Osteocyte (in vitro differentiated cells): ENCODE results near the gene IGFBPL1. TPM values are rescaled to one million over a fixed set of nuclear protein-coding genes. Genes with fewer than 3 reads are reported as not detected.
A peak's percentile ranks its signal among the peaks of the same experiment; 100 is the strongest.

ENCODE experiments used
- DNase-seq: peaks from one replicate; pipeline ENCODE4 v3.0.0; 2021; ENCODE audit warnings: mixed read lengths; ENCODE audit not compliant: unreplicated experiment; ENCODE audit errors: extremely low spot score
- H3K27ac Mint-ChIP-seq: one replicate; pipeline ENCODE4 v1.8.0; 2021; ENCODE audit warnings: mild to moderate bottlenecking, mixed read lengths; ENCODE audit not compliant: unreplicated experiment
- H3K27me3 Mint-ChIP-seq: one replicate; pipeline ENCODE4 v1.8.0; 2021; ENCODE audit warnings: mixed read lengths; ENCODE audit not compliant: unreplicated experiment
- H3K36me3 Mint-ChIP-seq: one replicate; pipeline ENCODE4 v1.8.0; 2021; ENCODE audit warnings: mixed read lengths; ENCODE audit not compliant: unreplicated experiment
- H3K4me1 Mint-ChIP-seq: one replicate; pipeline ENCODE4 v1.8.0; 2021; ENCODE audit warnings: mixed read lengths; ENCODE audit not compliant: unreplicated experiment
- H3K4me3 Mint-ChIP-seq: one replicate; pipeline ENCODE4 v1.8.0; 2021; ENCODE audit warnings: mild to moderate bottlenecking, moderate library complexity, mixed read lengths; ENCODE audit not compliant: unreplicated experiment
- H3K9me3 Mint-ChIP-seq: one replicate; pipeline ENCODE4 v1.8.0; 2021; ENCODE audit warnings: mixed read lengths; ENCODE audit not compliant: unreplicated experiment
- total RNA-seq: library from RNA; stranded (reverse); gene quantifications from 2 replicates; pipeline ENCODE4 v1.2.1, GENCODE V29; 2021
- TF ChIP-seq, protein P1 (sequence below): fragments of 200-600 bp; sonication (generic); IDR thresholded peaks from 2 replicates; pipeline ENCODE4 v1.5.0; 2021; ENCODE audit warnings: antibody characterized with exemption, mild to moderate bottlenecking, moderate library complexity

IGFBPL1 gene
- total RNA-seq, 1 donor from 2014 or later, result 2.8 TPM

GRCh38 chr9:38421498-38422211 is 2.6 kb downstream of the IGFBPL1 start:
- Mint-ChIP-seq H3K4me3 (no peak overlapping the region), H3K36me3 (no peaks in the 10 kb centered on the region), H3K9me3 (no peaks in the 10 kb centered on the region), H3K27ac (peak overlapping the region; percentile 86), H3K4me1 (peaks cover 19% of the 10 kb centered on the region), H3K27me3 (peaks cover 16% of the 10 kb centered on the region)
- TF ChIP-seq, protein P1, sequence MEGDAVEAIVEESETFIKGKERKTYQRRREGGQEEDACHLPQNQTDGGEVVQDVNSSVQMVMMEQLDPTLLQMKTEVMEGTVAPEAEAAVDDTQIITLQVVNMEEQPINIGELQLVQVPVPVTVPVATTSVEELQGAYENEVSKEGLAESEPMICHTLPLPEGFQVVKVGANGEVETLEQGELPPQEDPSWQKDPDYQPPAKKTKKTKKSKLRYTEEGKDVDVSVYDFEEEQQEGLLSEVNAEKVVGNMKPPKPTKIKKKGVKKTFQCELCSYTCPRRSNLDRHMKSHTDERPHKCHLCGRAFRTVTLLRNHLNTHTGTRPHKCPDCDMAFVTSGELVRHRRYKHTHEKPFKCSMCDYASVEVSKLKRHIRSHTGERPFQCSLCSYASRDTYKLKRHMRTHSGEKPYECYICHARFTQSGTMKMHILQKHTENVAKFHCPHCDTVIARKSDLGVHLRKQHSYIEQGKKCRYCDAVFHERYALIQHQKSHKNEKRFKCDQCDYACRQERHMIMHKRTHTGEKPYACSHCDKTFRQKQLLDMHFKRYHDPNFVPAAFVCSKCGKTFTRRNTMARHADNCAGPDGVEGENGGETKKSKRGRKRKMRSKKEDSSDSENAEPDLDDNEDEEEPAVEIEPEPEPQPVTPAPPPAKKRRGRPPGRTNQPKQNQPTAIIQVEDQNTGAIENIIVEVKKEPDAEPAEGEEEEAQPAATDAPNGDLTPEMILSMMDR, result no peak
- no peak for DNase-seq

- no peak for DNase-seq
- H3K4me1 Mint-ChIP-seq, result peaks cover 19% of the 10 kb centered on the region
- TF ChIP-seq, protein P1, result no peak
- peaks cover 6% of the 10 kb centered on the region for H3K27me3 Mint-ChIP-seq
- no peaks in the 10 kb centered on the region for H3K36me3 Mint-ChIP-seq
- no peak overlapping the region for H3K4me3 Mint-ChIP-seq
- no peaks in the 10 kb centered on the region for H3K9me3 Mint-ChIP-seq
- no peak overlapping the region for H3K27ac Mint-ChIP-seq
Observed at GRCh38 chr9:38419181-38419580, 5.1 kb downstream of the IGFBPL1 start.

- Mint-ChIP-seq H3K27ac (no peak overlapping the region), H3K4me1 (peaks cover 18% of the 10 kb centered on the region), H3K9me3 (no peaks in the 10 kb centered on the region), H3K27me3 (peaks cover 7% of the 10 kb centered on the region), H3K4me3 (no peak overlapping the region), H3K36me3 (no peaks in the 10 kb centered on the region)
- no peak for DNase-seq
- TF ChIP-seq, protein P1, result no peak
Observed at GRCh38 chr9:38418366-38418765, 5.9 kb downstream of the IGFBPL1 start.

DNA sequence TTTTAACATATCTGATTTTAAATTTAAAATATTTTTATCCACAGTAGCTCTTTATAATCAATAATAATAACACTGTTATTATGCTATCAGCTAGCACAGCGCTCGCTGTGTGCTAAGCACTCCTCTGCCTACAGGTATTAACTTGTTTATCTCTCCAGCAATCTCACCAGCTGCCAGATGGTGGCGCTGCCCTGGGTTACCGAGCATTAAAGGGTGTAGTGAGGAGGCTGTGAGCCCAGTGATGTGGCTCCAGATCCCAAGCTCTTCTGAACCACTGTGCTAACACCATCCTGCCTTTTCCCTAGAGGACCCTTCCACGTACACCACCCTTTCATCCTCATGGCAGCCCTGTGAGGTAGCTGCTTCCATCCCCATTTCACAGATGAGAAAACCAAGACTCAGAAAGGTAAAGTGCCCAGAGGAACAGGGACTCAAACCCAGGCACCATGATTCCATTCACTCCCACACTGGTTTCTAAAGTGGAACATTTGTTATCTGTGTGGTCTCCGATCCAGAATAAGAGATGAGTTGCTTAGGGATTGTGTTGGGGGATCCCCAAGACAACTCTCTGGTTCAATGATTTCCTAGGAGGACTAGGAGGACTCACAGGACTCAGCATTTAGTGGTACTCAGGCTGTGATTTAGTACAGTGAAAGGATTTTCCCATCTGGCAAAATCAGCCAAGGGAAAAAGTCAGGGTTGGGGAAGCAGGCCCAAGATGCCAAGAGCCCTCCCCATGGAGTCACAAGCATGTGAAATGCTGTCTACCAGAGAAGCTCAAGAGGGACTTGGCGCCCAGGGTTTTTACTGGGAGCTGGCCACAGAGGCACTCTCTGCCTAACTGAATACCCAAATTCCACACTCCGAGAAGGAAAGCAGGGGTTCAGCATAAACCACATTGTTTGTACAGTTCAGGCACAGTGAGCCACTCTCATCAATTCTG is 7.0 kb downstream of the IGFBPL1 start:
- no peaks in the 10 kb centered on the region for H3K36me3 Mint-ChIP-seq
- peaks cover 15% of the 10 kb centered on the region for H3K4me1 Mint-ChIP-seq
- DNase-seq, result no peak
- H3K4me3 Mint-ChIP-seq, result no peak overlapping the region
- H3K27ac Mint-ChIP-seq, result no peak overlapping the region
- H3K9me3 Mint-ChIP-seq, result no peaks in the 10 kb centered on the region
- peaks cover 8% of the 10 kb centered on the region for H3K27me3 Mint-ChIP-seq
- TF ChIP-seq, protein P1, result peak; percentile 58

DNA sequence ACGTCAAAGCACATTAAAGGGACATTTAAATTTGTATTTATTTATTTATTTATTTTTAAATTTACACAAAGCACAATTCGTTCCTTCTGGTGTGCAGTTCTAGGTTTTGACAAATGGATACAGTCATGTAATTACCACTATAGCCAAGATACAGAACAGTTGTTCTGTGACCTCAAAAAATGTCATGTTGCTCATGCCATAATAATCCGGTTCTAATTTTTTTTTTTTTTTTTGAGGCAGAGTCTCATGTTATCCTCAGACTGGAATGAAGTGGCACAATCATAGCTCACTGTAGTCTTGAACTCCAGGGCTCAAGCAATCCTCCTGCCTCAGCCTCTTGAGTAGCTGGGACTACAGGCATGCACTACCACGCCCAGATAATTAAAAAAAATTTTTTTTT is 7.8 kb downstream of the IGFBPL1 start:
- Mint-ChIP-seq H3K9me3 (no peaks in the 10 kb centered on the region), H3K4me1 (peaks cover 7% of the 10 kb centered on the region), H3K4me3 (no peak overlapping the region), H3K36me3 (no peaks in the 10 kb centered on the region), H3K27ac (no peak overlapping the region), H3K27me3 (peaks cover 11% of the 10 kb centered on the region)
- TF ChIP-seq, protein P1, result no peak
- DNase-seq, result no peak
